C4-2B (cell line): ENCODE results near the gene TMEM201.

Experiments
- ZFX ChIP-seq: fragments of 450-650 bp; IDR thresholded peaks from 2 replicates; pipeline ENCODE4 v1.6.1; 2017
- TF ChIP-seq, protein P1 (sequence below): fragments of 450-650 bp; conservative IDR thresholded peaks from 2 replicates; pipeline ENCODE4 v1.5.1; 2017; ENCODE audit warnings: mild to moderate bottlenecking

GRCh38 chr1:9618909-9619679 lies 30.4 kb downstream of the TMEM201 start:
- TF ChIP-seq, protein P1, sequence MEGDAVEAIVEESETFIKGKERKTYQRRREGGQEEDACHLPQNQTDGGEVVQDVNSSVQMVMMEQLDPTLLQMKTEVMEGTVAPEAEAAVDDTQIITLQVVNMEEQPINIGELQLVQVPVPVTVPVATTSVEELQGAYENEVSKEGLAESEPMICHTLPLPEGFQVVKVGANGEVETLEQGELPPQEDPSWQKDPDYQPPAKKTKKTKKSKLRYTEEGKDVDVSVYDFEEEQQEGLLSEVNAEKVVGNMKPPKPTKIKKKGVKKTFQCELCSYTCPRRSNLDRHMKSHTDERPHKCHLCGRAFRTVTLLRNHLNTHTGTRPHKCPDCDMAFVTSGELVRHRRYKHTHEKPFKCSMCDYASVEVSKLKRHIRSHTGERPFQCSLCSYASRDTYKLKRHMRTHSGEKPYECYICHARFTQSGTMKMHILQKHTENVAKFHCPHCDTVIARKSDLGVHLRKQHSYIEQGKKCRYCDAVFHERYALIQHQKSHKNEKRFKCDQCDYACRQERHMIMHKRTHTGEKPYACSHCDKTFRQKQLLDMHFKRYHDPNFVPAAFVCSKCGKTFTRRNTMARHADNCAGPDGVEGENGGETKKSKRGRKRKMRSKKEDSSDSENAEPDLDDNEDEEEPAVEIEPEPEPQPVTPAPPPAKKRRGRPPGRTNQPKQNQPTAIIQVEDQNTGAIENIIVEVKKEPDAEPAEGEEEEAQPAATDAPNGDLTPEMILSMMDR: no peak
- no peak for TF ChIP-seq ZFX
